ENCODE data around the gene RPL41.
"Not testable (repeated sequence)": the region's sequence is repeated elsewhere in the genome, so short reads cannot be mapped to it uniquely, and the experiment has no call there.

- TF ChIP-seq TAF1 (conservative IDR thresholded peaks at IDR 0.05); MAX (IDR thresholded peaks at IDR 0.05): not testable (repeated sequence)
Measured at GRCh38 chr12:56117082-56117706, 761 bp downstream of the RPL41 start.

Measured in liver (tissue), 2 donors.